SIG-M5 (cell line): ENCODE data around the gene KDELR3.
"Not testable (repeated sequence)": the region's sequence is repeated elsewhere in the genome, so short reads cannot be mapped to it uniquely, and the experiment has no call there.

Experiments used
- DNase-seq: peaks from one replicate; lab custom pipeline; 2025; lab: John Stamatoyannopoulos, UW

The KDELR3 gene

GRCh38 chr22:38456841-38457699 lies 10.8 kb upstream of the KDELR3 start:
- DNase-seq = no peak

DNA sequence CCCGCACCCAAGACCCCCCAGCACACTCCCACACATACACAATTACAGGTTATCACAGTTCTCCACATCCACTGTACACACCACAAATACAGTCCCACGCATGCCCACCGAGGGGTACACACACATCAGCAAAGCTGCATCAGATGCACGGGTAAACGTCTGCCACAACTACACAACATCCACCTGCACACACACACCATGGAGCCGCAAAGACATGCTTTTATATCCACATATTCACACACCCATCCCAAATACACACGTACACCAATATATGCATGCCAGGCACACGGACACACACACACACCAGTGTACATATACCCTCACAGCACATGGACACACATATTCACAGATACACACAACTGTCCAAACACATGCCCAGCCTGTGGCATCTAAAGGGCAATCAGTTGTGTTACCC lies 7.5 kb upstream of the KDELR3 start:
- DNase-seq = no peak

- DNase-seq = no peak
Observed at GRCh38 chr22:38461057-38461413, 6.9 kb upstream of the KDELR3 start.

DNA sequence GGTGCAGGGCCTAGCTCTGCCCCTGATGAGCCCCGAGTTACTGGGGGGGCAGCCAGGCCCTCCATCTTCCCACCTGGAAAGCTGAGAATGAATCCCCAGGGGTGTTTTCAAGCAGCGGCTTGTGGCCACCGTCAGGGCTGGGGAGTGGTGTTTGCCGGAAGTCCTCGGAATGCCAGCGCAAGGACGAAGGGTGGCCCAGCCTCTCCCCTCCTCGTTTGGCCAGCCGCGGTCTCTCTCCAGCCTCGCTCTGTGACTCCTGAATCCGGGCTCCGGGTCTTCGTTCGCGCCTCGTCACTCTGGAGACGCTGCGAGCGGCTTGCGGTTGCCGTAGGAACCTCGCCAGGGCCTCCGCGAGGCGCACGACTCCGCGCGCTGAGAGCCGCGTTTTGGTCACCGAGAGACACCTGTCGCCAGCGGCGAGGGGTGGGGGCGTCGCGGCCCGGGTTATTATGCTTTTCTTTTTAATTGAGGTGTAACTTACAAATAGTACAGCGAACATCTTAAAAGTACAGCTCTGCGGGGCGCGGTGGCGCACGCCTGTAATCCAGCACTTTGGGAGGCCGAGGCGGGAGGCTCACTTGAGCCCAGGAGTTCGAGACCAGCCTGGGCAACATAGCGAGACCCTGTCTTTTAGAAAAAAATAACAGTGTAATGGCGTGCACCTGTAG lies 6.3 kb upstream of the KDELR3 start:
- no peak for DNase-seq

DNA sequence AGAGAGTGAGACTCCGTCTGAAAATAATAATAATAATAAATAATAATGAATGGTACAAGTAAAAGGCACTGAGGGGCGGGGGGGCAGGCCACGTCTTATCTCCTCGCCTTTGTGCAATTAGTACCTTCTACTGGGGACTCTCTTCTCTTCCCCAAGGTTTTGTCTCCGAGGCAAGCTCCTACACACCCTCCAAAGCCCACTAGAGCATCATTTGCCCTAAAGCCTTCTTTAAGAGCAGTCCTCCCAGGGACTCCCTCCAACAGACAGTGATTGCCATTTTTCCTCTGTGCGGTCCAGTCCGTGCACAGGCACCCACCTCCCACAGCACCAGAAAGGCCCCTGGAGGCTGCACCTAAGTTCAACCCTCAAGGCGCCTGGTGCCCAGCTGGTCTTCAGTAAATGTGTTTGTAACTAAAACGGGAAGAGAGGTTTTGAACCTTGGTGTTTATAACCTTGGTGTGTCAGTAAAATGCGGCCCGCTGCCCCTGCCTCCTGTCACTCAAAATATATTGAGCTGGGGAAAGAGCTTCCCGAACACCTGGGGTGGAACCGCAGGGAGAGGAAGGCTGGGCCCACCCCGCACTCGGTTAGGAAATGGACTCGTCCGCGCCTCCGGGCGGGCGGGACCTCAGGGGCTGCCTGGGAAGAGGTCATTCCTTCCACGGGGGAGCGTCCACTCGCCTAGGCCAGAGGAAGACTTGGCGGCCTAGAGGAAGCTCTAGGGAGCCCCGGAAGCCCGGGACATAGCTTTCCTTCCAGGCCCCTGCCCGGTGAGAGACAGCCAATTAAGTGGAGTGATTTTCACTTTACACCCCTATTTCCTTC lies 4.7 kb upstream of the KDELR3 start:
- DNase-seq = no peak

DNA sequence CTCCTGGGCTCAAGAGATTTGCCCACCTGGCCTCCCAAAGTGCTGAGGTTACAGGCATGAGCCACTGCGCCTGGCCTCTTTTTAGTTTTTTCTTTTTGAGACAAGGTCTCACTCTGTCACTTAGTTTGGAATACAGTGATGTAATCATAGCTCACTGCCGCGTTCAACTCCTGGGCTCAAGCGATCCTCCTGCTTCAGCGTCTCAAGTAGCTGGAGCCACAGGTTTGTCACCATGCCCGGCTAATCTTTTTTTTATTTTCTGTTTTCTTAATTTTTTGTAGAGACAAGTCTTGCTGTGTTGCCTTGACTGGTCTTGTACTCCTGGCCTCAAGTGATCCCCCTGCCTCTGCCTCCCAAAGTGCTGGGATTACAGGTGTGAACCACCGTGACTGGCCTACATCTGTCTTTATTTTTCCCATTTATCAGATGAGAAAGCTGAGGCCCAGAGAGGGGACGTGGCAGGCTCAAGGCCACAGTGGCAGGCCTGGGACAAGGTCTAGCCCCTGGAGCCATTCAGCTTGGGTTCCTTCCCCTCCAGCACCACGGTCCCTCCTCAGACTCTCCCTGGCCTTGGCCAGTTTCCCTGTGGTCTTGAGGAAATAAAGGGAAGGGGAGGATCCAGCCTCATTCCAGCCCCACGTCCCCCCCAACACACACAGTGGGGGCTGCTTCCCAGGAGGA lies 2.8 kb upstream of the KDELR3 start:
- no peak for DNase-seq

DNA sequence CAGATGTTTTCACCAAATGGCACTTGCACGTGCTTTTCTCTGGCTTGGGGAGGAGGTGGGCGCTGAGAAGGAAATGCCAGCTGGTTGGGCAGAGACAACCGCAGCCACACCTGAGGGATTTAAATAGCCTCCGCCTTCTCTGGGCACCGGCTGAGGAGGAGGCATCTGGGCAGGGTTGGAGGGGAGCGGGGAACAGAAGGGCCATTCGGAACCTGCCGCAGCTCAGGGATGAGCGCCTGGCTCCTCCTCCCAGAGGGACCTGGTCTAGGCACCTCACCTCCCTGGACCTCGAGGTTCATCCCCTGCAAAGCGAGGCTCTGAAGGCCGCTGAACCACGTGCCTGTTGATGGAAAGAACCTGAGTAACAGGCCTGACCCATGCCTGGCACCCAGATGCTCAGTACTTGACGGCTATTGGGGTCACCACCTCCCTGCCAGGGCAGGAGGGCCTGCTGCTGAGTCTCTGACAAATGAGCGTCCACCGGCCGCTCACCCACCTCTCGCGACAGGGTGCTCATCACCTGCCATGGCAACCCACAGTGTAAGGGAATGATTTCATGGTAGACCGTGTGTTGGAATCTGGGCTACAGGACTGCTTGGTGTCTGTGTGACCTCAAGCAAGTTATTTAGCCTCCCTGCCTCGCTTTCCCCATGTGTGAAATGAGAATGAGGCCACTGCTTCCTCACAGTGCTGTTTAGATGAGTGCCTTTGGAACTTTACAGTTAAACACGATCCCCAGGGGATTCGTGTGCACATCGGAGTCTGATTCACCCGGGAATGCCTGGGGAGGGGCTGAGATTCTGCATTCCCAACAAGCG lies 2.0 kb upstream of the KDELR3 start:
- no peak for DNase-seq

- DNase-seq = no peak
Observed at GRCh38 chr22:38467438-38467903, 425 bp upstream of the KDELR3 start.

- no peak for DNase-seq
Observed at GRCh38 chr22:38468443-38469305, 778 bp downstream of the KDELR3 start.

DNA sequence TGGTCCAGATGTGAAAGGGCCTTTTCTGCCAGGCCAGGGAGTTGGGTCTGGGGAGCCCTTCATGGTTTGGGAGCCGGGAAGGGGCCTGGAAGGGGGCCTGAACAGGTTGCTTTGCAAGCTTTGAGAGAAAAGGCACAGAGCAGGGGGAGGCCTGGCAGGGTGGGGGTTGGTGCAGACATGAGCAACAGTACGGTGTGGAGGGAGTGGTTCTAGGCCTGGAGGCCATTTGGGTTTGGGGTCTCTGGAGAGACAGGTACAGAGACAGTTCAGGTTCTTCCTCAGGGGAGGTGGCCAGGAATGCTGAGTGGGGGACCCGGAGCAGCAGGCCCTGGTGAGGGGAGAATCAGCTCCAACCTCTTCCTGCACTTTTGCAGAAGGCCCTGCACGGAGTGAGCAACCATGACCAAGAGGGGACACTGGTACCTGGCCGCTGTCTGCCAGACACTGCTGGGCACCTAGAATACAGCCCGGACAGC lies 1.4 kb downstream of the KDELR3 start:
- DNase-seq = no peak

GRCh38 chr22:38470179-38470578 lies 2.3 kb downstream of the KDELR3 start:
- not testable (repeated sequence) for DNase-seq

DNA sequence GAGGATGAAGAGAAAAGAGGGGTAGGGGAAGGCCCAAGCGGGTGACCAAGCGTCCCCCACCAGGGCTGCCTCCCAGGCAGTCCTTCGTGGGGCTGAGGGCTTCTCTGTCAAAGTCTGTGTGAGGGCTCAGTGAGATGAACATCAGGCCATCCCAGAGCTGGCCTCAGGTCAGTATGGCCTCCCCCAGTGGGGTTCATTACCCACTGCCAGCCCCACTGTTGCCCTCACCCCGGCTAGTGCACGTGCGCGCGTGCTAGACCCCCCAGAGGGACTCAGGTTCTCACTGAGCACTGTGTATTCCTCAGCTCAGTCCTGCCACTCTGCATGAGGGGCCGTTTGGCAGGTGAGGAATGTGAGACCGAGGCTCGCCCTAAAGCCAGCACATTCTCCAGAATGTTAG lies 3.3 kb downstream of the KDELR3 start:
- DNase-seq = no peak

DNA sequence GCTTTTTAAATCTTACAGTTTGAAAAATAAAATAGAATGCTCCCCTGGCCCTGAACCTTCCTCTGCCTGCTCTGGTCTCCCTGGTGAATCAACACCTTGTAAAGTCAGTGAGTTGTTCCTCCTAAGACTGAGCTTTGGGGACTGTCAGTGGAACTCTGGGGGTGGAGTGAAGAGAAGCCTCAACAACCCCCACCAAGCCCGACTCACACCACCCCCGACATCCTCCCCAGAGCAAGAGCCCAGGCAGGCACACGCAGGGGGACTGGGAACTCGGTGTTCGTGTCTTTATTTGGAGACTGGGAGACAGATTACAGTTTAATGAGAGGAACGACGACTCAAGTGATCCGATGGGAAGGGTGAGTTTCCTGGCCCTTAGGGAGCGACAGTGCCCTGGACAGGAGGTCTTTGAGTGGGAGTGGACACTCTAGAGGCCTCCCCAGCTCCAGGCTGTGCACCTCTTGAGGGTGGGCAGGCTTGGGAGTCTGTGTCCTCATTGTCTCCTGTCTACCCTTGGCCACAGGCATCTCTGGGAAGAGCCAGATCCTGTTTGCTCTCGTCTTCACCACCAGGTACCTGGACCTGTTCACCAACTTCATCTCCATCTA lies 6.2 kb downstream of the KDELR3 start:
- DNase-seq = no peak

DNA sequence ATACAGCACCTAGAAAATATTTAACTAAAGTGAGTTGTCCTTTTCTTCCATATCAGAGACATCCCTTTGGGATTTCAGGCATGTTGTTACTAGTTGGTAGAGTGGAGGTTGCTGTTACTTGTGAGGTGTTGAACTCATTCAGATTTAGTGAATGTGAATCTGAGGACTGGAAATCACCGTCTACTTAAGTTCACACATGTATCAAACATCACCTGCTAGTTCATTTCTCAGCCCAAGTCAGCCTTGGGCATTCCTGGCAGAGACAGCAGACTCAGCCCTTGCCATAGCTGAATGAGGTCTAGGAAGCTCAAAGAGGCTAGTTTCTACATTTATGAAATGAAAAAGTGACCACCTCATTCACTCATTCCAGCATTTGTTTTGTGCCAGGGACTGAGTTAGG lies 9.7 kb downstream of the KDELR3 start:
- no peak for DNase-seq

GRCh38 chr22:38479096-38479837 lies 11.4 kb downstream of the KDELR3 start:
- no peak for DNase-seq

- no peak for DNase-seq
Observed at GRCh38 chr22:38481162-38481870, 13.4 kb downstream of the KDELR3 start.

DNA sequence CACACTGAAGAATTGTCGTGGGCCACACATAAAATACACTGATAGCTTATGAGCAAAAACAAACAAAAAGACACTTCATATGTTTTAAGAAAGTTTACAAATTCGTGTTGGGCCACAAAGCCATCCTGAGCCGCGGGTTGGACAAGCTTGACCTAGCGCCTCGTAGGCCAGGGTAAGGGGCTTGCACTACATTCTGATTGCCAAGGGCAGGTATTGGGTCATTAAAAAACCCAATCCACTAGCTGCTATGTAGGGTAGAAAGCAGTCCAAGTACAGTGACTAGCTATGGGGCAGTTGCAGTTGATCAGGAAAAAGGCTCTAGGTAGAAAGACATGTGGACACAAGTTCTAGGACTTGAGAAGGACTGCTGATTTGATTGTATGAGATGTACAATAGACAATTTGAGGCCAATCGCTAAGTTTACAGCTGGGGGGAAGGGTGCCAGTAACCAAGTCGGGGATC lies 14.0 kb downstream of the KDELR3 start:
- DNase-seq = no peak

GRCh38 chr22:38482662-38483308 lies 14.9 kb downstream of the KDELR3 start:
- no peak for DNase-seq
